BLaER1 treated with 17β-estradiol and CSF1 and Interleukin-3, amounts not matched to agents 10 nM and 100 nM (cell line): ENCODE results near the gene ANKFN1.

ENCODE experiments used
- H3K27ac ChIP-seq, 11 experiments: shearing (Covaris generic); formaldehyde crosslinking; 2 replicates each; pipeline ENCODE4 v1.8.1; 2022
- H3K27me3 ChIP-seq, 11 experiments: shearing (Covaris generic); formaldehyde crosslinking; 2 replicates each; pipeline ENCODE4 v1.8.1; 2022
- H3K36me3 ChIP-seq, 11 experiments: shearing (Covaris generic); formaldehyde crosslinking; 2 replicates each; pipeline ENCODE4 v1.8.1; 2022
- H3K4me1 ChIP-seq, 10 experiments: shearing (Covaris generic); formaldehyde crosslinking; 2 replicates each; pipeline ENCODE4 v1.8.1; 2022
- H3K4me2 ChIP-seq, 11 experiments: shearing (Covaris generic); formaldehyde crosslinking; 2 replicates each; pipeline ENCODE4 v1.8.1; 2022
- H3K4me3 ChIP-seq, 10 experiments: shearing (Covaris generic); formaldehyde crosslinking; 2 replicates each; pipeline ENCODE4 v1.8.1; 2022
- H3K9ac ChIP-seq, 11 experiments: shearing (Covaris generic); formaldehyde crosslinking; 2 replicates each; pipeline ENCODE4 v1.8.1; 2022
- H3K9me3 ChIP-seq, 11 experiments: shearing (Covaris generic); formaldehyde crosslinking; replicated peaks in 1 of 11; 2 replicates each; pipeline ENCODE4 v1.8.1; 2022
- H4K20me1 ChIP-seq, 11 experiments: shearing (Covaris generic); formaldehyde crosslinking; 2 replicates each; pipeline ENCODE4 v1.8.1; 2022
- Cebpa-rat ChIP-seq, 11 experiments: shearing (Covaris generic); IDR thresholded peaks; 2 replicates each; pipeline ENCODE4 v1.8.1; 2022

Gene ANKFN1

GRCh38 chr17:56119936-56120335, 33.3 kb upstream of the ANKFN1 start:
- Histone ChIP-seq H3K4me1 (no peaks in the 10 kb centered on the region), H3K36me3 (no peaks in the 10 kb centered on the region), H3K4me3 (no peak overlapping the region), H3K27ac (no peak overlapping the region), H3K27me3 (no peaks in the 10 kb centered on the region), H4K20me1 (no peaks in the 10 kb centered on the region), H3K9me3 (no peaks in the 10 kb centered on the region), H3K9ac (no peak overlapping the region), H3K4me2 (no peak overlapping the region)
- no peak for TF ChIP-seq Cebpa-rat (IDR thresholded peaks at IDR 0.05)

- no peak for TF ChIP-seq Cebpa-rat (IDR thresholded peaks at IDR 0.05)
- Histone ChIP-seq H3K4me3 (no peak overlapping the region), H3K36me3 (no peaks in the 10 kb centered on the region), H3K4me2 (no peak overlapping the region), H3K4me1 (no peaks in the 10 kb centered on the region), H4K20me1 (no peaks in the 10 kb centered on the region), H3K9me3 (no peaks in the 10 kb centered on the region), H3K27ac (no peak overlapping the region), H3K9ac (no peak overlapping the region), H3K27me3 (no peaks in the 10 kb centered on the region)
These were observed 31.9 kb upstream of the ANKFN1 start for GRCh38 chr17:56121191-56122051.

GRCh38 chr17:56125830-56126819, 27.1 kb upstream of the ANKFN1 start:
- Histone ChIP-seq H3K27me3 (no peaks in the 10 kb centered on the region), H3K9ac (no peak overlapping the region), H4K20me1 (no peaks in the 10 kb centered on the region), H3K4me2 (no peak overlapping the region), H3K36me3 (no peaks in the 10 kb centered on the region), H3K27ac (no peak overlapping the region), H3K4me1 (peaks cover 0 to 6% (median 0%) of the 10 kb centered on the region in 10 experiments; a peak in 2 of 20 replicates), H3K9me3 (no peaks in the 10 kb centered on the region), H3K4me3 (no peak overlapping the region)
- no peak for TF ChIP-seq Cebpa-rat (IDR thresholded peaks at IDR 0.05)

GRCh38 chr17:56130026-56130425, 23.2 kb upstream of the ANKFN1 start:
- Histone ChIP-seq H4K20me1 (no peaks in the 10 kb centered on the region), H3K9ac (no peak overlapping the region), H3K36me3 (no peaks in the 10 kb centered on the region), H3K27me3 (no peaks in the 10 kb centered on the region), H3K4me2 (no peak overlapping the region), H3K27ac (no peak overlapping the region), H3K4me1 (peaks cover 0 to 6% (median 0%) of the 10 kb centered on the region in 10 experiments; a peak in 2 of 20 replicates), H3K4me3 (no peak overlapping the region), H3K9me3 (no peaks in the 10 kb centered on the region)
- no peak for TF ChIP-seq Cebpa-rat (IDR thresholded peaks at IDR 0.05)

GRCh38 chr17:56130631-56131030, 22.6 kb upstream of the ANKFN1 start:
- Histone ChIP-seq H3K27me3 (no peaks in the 10 kb centered on the region), H3K9me3 (no peaks in the 10 kb centered on the region), H3K4me3 (no peak overlapping the region), H3K27ac (no peak overlapping the region), H4K20me1 (no peaks in the 10 kb centered on the region), H3K4me1 (peaks cover 0 to 6% (median 0%) of the 10 kb centered on the region in 10 experiments; a peak in 2 of 20 replicates), H3K4me2 (no peak overlapping the region), H3K36me3 (no peaks in the 10 kb centered on the region), H3K9ac (no peak overlapping the region)
- TF ChIP-seq Cebpa-rat (IDR thresholded peaks at IDR 0.05), result no peak

GRCh38 chr17:56131431-56131830, 21.8 kb upstream of the ANKFN1 start:
- Histone ChIP-seq H3K4me3 (no peak overlapping the region), H3K9ac (no peak overlapping the region), H3K4me1 (peaks cover 0 to 6% (median 0%) of the 10 kb centered on the region in 10 experiments; a peak in 2 of 20 replicates), H4K20me1 (no peaks in the 10 kb centered on the region), H3K4me2 (no peak overlapping the region), H3K27me3 (no peaks in the 10 kb centered on the region), H3K36me3 (no peaks in the 10 kb centered on the region), H3K27ac (no peak overlapping the region), H3K9me3 (no peaks in the 10 kb centered on the region)
- no peak for TF ChIP-seq Cebpa-rat (IDR thresholded peaks at IDR 0.05)

GRCh38 chr17:56136301-56136700, 17.0 kb upstream of the ANKFN1 start:
- TF ChIP-seq Cebpa-rat (IDR thresholded peaks at IDR 0.05), result no peak
- H3K27ac ChIP-seq, result no peak overlapping the region
- no peaks in the 10 kb centered on the region for H3K9me3 ChIP-seq
- no peak overlapping the region for H3K4me3 ChIP-seq
- no peak overlapping the region for H3K9ac ChIP-seq
- H3K36me3 ChIP-seq, result no peaks in the 10 kb centered on the region
- H3K27me3 ChIP-seq, result no peaks in the 10 kb centered on the region
- H3K4me2 ChIP-seq, result no peak overlapping the region
- H4K20me1 ChIP-seq, result no peaks in the 10 kb centered on the region
- H3K4me1 ChIP-seq, result no peaks in the 10 kb centered on the region

- Histone ChIP-seq H3K9ac (no peak overlapping the region), H3K9me3 (peaks cover 0 to 6% (median 4%) of the 10 kb centered on the region in 11 experiments; a peak in 15 of 22 replicates), H3K36me3 (no peaks in the 10 kb centered on the region), H3K4me2 (no peak overlapping the region), H3K27ac (no peak overlapping the region), H3K4me1 (no peaks in the 10 kb centered on the region), H4K20me1 (no peaks in the 10 kb centered on the region), H3K4me3 (no peak overlapping the region), H3K27me3 (no peaks in the 10 kb centered on the region)
- no peak for TF ChIP-seq Cebpa-rat (IDR thresholded peaks at IDR 0.05)
These were observed 12.0 kb upstream of the ANKFN1 start for GRCh38 chr17:56141046-56141839.

- no peak overlapping the region for H3K4me2 ChIP-seq
These were observed 10.9 kb upstream of the ANKFN1 start for GRCh38 chr17:56142325-56142724.

More at GRCh38 chr17:56142325-56142724, 10.9 kb upstream of the ANKFN1 start:
- Histone ChIP-seq H3K9ac (no peak overlapping the region), H3K4me1 (no peaks in the 10 kb centered on the region), H4K20me1 (no peaks in the 10 kb centered on the region), H3K36me3 (no peaks in the 10 kb centered on the region), H3K4me3 (no peak overlapping the region), H3K27ac (no peak overlapping the region), H3K9me3 (peaks cover 0 to 12% (median 9%) of the 10 kb centered on the region in 11 experiments; a peak in 16 of 22 replicates), H3K27me3 (no peaks in the 10 kb centered on the region)
- TF ChIP-seq Cebpa-rat (IDR thresholded peaks at IDR 0.05), result no peak
